ENCODE measurements around the gene ARL15. TPM values are rescaled to one million over a fixed set of nuclear protein-coding genes. Genes with fewer than 3 reads are reported as not detected.

The ARL15 gene
- total and polyA plus RNA-seq, 2 of the 4 experiments (the other 2 are of a cell fraction) = 7.3 to 19.2 TPM

GRCh38 chr5:53892224-53892623, 418.1 kb downstream of the ARL15 start:
- ChIA-PET CTCF (no interaction called here), POLR2A (ENCODE audit: unreplicated experiment) (no interaction called here)
- Histone ChIP-seq H4K91ac (ENCODE audit: insufficient read depth, low read depth, low read length) (no peak overlapping the region), H4K20me1 (ENCODE audit: insufficient read depth, low read length) (no peaks in the 10 kb centered on the region), H2BK20ac (ENCODE audit: low read depth, low read length) (peak overlapping the region; percentile 3; the same call in 1 of the 2 replicates), H3K9me1 (ENCODE audit: insufficient read depth, low read length) (peaks cover 4% of the 10 kb centered on the region; the same call in 1 of the 2 replicates), H2BK15ac (ENCODE audit: low read depth, low read length) (no peak overlapping the region), H3K27ac (ENCODE audit: insufficient read depth, low read length) (no peak overlapping the region), H2AK5ac (ENCODE audit: low read depth, low read length) (0 out of 2 replicates have a peak overlapping the region, but pooled peaks have one; percentile 14), H3K79me1 (ENCODE audit: low read depth in 1 of 2, low read length in 2 of 2) (no peaks in the 10 kb centered on the region), H2AK9ac (replicated peaks; ENCODE audit: low read depth, low read length, poor library complexity) (no peak overlapping the region), H3K4me3 (ENCODE audit: insufficient read depth, low read depth, low read length) (no peak overlapping the region), H3K9me3 (ENCODE audit: control insufficient read depth, insufficient read depth, low read length) (no peaks in the 10 kb centered on the region), H3K36me3 (ENCODE audit: control insufficient read depth, insufficient read depth, low read length) (no peaks in the 10 kb centered on the region), H3K23ac (ENCODE audit: low read depth, low read length) (no peak overlapping the region), H2BK5ac (ENCODE audit: low read depth, low read length, poor library complexity, severe bottlenecking) (no peak overlapping the region), H3K4me2 (ENCODE audit: low read depth, low read length) (no peak overlapping the region), H2AFZ (replicated peaks; ENCODE audit: low read length, poor library complexity) (no peak overlapping the region), H3K4me1 (ENCODE audit: control insufficient read depth, insufficient read depth, low read length) (peaks cover 10% of the 10 kb centered on the region), H3K18ac (ENCODE audit: low read depth, low read length) (no peak overlapping the region), H4K5ac (ENCODE audit: low read depth, low read length) (no peak overlapping the region), H3K27me3 (ENCODE audit: control insufficient read depth, insufficient read depth, low read length) (no peaks in the 10 kb centered on the region), H3K4ac (ENCODE audit: low read depth, low read length) (no peak overlapping the region), H2BK120ac (ENCODE audit: low read depth, low read length) (no peak overlapping the region; the same call in 1 of the 2 replicates), H3K9ac (ENCODE audit: low read depth, low read length) (no peak overlapping the region; the same call in 1 of the 2 replicates), H3K14ac (replicated peaks; ENCODE audit: low read depth, low read length) (no peak overlapping the region; the same call in 1 of the 2 replicates), H4K8ac (ENCODE audit: low read depth in 2 of 2, low read length in 2 of 2) (peak overlapping the region in 1 of 2 experiments; percentile 62; a peak in 1 of 4 replicates), H3K56ac (ENCODE audit: extremely low read depth, insufficient read depth, low read length) (no peak overlapping the region)
- no CpG with 5 or more reads among the region's 1 CpG for WGBS, 2 experiments (ENCODE audit: extremely low coverage in 2 of 2, insufficient read length in 1 of 2)
- no TSS peak for BruUV-seq (replicated peaks)
- intact Hi-C loops (cut with micrococcal nuclease) = no loop called here
- dilution Hi-C loops (cut with HindIII; ENCODE audit: low sequenced_read_pairs, unreplicated experiment) = no loop called here
- ATAC-seq (ENCODE audit: low read depth) = peak; percentile 33
- in situ Hi-C loops (cut with MboI; ENCODE audit: low sequenced_read_pairs) = no loop called here
- TF ChIP-seq RCOR1 (IDR thresholded peaks at IDR 0.05; ENCODE audit: insufficient replicate concordance, low read length) = no peak
- peak; percentile 61 for TF ChIP-seq CEBPB (IDR thresholded peaks at IDR 0.05; ENCODE audit: low read depth, low read length)
- peak; percentile 18 for DNase-seq
